ENCODE results near the gene VSTM2L. TPM values are rescaled to one million over a fixed set of nuclear protein-coding genes. Genes with fewer than 3 reads are reported as not detected.

The VSTM2L gene
- polyA plus RNA-seq, 2 of the 4 experiments (the other 2 are of a cell fraction), result 2.0 to 5.8 TPM

GRCh38 chr20:37980383-37980782 lies 77.5 kb downstream of the VSTM2L start:
- H3K4me2 ChIP-seq, result no peak overlapping the region
- 89% methylated on average over 8 of the region's 8 CpGs for WGBS (ENCODE audit: missing lambda C conversion rate)
- no peak overlapping the region for H3K4me3 ChIP-seq
- H3K27ac ChIP-seq, result no peak overlapping the region
- H3K4me1 ChIP-seq, result no peaks in the 10 kb centered on the region
- ChIA-PET CTCF (interaction anchor here (0.9 to 4.2 kb wide), 7 partner anchors 13 to 416 kb away, joined by 3 to 41 read pairs (median 4); partner anchors contain the start of gene VSTM2L), POLR2A (no interaction called here)
- TF ChIP-seq SREBF2 (IDR thresholded peaks at IDR 0.05), result no peak
- TF ChIP-seq MAZ (IDR thresholded peaks at IDR 0.05; ENCODE audit: borderline replicate concordance, low read depth, low read length), result no peak
- TF ChIP-seq RCOR1 (IDR thresholded peaks at IDR 0.05; ENCODE audit: low read depth, low read length), result no peak
- no peak for TF ChIP-seq POLR2AphosphoS2 (conservative IDR thresholded peaks at IDR 0.05; ENCODE audit: low read length)
- no peak for TF ChIP-seq MYC (IDR thresholded peaks at IDR 0.05; ENCODE audit: borderline replicate concordance, low read length)
- no peak for TF ChIP-seq ZSCAN20 (CRISPR knock-in tag; IDR thresholded peaks at IDR 0.05)
- no peak for TF ChIP-seq MAFK (IDR thresholded peaks at IDR 0.05; ENCODE audit: partially characterized antibody)
- no peak for TF ChIP-seq HES2 (IDR thresholded peaks at IDR 0.05)
- TF ChIP-seq, protein P1, sequence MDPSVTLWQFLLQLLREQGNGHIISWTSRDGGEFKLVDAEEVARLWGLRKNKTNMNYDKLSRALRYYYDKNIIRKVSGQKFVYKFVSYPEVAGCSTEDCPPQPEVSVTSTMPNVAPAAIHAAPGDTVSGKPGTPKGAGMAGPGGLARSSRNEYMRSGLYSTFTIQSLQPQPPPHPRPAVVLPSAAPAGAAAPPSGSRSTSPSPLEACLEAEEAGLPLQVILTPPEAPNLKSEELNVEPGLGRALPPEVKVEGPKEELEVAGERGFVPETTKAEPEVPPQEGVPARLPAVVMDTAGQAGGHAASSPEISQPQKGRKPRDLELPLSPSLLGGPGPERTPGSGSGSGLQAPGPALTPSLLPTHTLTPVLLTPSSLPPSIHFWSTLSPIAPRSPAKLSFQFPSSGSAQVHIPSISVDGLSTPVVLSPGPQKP (IDR thresholded peaks at IDR 0.05; ENCODE audit: low read depth, low read length), result no peak
- ATAC-seq (no peak), DNase-seq (ENCODE audit: low read depth in 1 of 2, low spot score in 1 of 2) (no peak), FAIRE-seq (no peak)
- no peaks in the 10 kb centered on the region for H3K9me3 ChIP-seq

GRCh38 chr20:37980876-37981275 lies 77.9 kb downstream of the VSTM2L start:
- DNase-seq (ENCODE audit: low read depth in 1 of 2, low spot score in 1 of 2) (no peak), FAIRE-seq (no peak), ATAC-seq (no peak)
- Histone ChIP-seq H3K4me1 (no peaks in the 10 kb centered on the region), H3K4me2 (no peak overlapping the region), H3K27ac (no peak overlapping the region), H3K9me3 (no peaks in the 10 kb centered on the region), H3K4me3 (no peak overlapping the region)
- CTCF ChIA-PET, result interaction anchor here (0.6 to 4.2 kb wide), 8 partner anchors 12 to 416 kb away, joined by 3 to 41 read pairs (median 3); partner anchors contain the start of gene VSTM2L
- POLR2A ChIA-PET, result no interaction called here
- no peak for TF ChIP-seq RARB (CRISPR knock-in tag; IDR thresholded peaks at IDR 0.05)
- TF ChIP-seq MAFK (IDR thresholded peaks at IDR 0.05; ENCODE audit: partially characterized antibody), result no peak
- no peak for TF ChIP-seq TFCP2L1 (CRISPR knock-in tag; IDR thresholded peaks at IDR 0.05)
- TF ChIP-seq CHD2 (IDR thresholded peaks at IDR 0.05; ENCODE audit: low read length, partially characterized antibody), result no peak
- no peak for TF ChIP-seq USF2 (IDR thresholded peaks at IDR 0.05)
- TF ChIP-seq JUN (IDR thresholded peaks at IDR 0.05), result no peak
- TF ChIP-seq MAX (IDR thresholded peaks at IDR 0.05), result no peak
- no peak for TF ChIP-seq KDM5A (IDR thresholded peaks at IDR 0.05)
- no peak for TF ChIP-seq NR3C1 (IDR thresholded peaks at IDR 0.05)
- TF ChIP-seq POLR2AphosphoS2 (conservative IDR thresholded peaks at IDR 0.05; ENCODE audit: low read length), result no peak
- no peak for TF ChIP-seq NFE2L2 (conservative IDR thresholded peaks at IDR 0.05; ENCODE audit: low read length)
- TF ChIP-seq CBX8 (IDR thresholded peaks at IDR 0.05), result no peak
- no peak for TF ChIP-seq ESRRA (IDR thresholded peaks at IDR 0.05; ENCODE audit: borderline replicate concordance, low read length)
- TF ChIP-seq PHF8 (IDR thresholded peaks at IDR 0.05; ENCODE audit: borderline replicate concordance, low read depth), result no peak
- TF ChIP-seq MAZ (IDR thresholded peaks at IDR 0.05; ENCODE audit: borderline replicate concordance, low read depth, low read length), result no peak
- no peak for TF ChIP-seq HOXA7 (CRISPR knock-in tag; IDR thresholded peaks at IDR 0.05)
- no peak for TF ChIP-seq HES2 (IDR thresholded peaks at IDR 0.05)
- TF ChIP-seq HEYL (CRISPR knock-in tag; IDR thresholded peaks at IDR 0.05), result no peak
- no peak for TF ChIP-seq SMC3 (IDR thresholded peaks at IDR 0.05)
- TF ChIP-seq, protein P1 (IDR thresholded peaks at IDR 0.05; ENCODE audit: low read depth, low read length), result no peak
- 97% methylated on average over 6 of the region's 6 CpGs for WGBS (ENCODE audit: missing lambda C conversion rate)
